HepG2 (cell line): Measurements from ENCODE around the gene GSTK1. TPM values are rescaled to one million over a fixed set of nuclear protein-coding genes. Genes with fewer than 3 reads are reported as not detected.

Experiments used
- ATAC-seq: fragments of 200-7000 bp; cut with Tn5 transposase; 3 replicates; pipeline ENCODE4 v1.9.1; 2020; ENCODE audit warnings: mild to moderate bottlenecking, moderate library complexity
- BruUV-seq: library from RNA; stranded (reverse); fragments of 400-500 nt; replicated peaks from 2 replicates; lab custom pipeline; 2021; lab: Mats Ljungman, UMichigan
- CTCF ChIA-PET: fragments of 300-600 bp; formaldehyde crosslinking; extraction: SDS; loops from one replicate; lab custom pipeline; 2021; ENCODE audit warnings: low total read pairs, inconsistent platforms, low intra/inter-chr PET ratio; lab: Yijun Ruan, JAX
- POLR2A ChIA-PET: fragments of 350-600 bp; sonication (Branson Sonifier 250); formaldehyde crosslinking; loops from one replicate; lab custom pipeline; 2020; ENCODE audit warnings: antibody characterized with exemption, inconsistent platforms; lab: Yijun Ruan, JAX
- DNase-seq: peaks from one replicate; pipeline ENCODE4 v3.0.0-alpha.2; 2015; ENCODE audit warnings: low spot score
- FAIRE-seq: peaks from 3 replicates; lab custom pipeline; 2011; peaks lifted over from hg19 to GRCh38; lab: Jason Lieb, UNC
- H2AFZ ChIP-seq: one replicate; pipeline ENCODE4 v1.6.1; 2011; ENCODE audit warnings: low read length, inconsistent platforms
- H3K27ac ChIP-seq: fragments of 300-600 bp; 3 replicates; pipeline ENCODE4 v1.8.0; 2011; ENCODE audit warnings: mixed run types, mild to moderate bottlenecking, mixed read lengths, low read length, inconsistent platforms; ENCODE audit not compliant: insufficient read depth; ENCODE audit errors: extremely low read length
- H3K27me3 ChIP-seq, 2 experiments: fragments of 200-600 bp in 1 of 2; 2 replicates in 1 of 2; 3 replicates in 1 of 2; pipeline versions ENCODE4 v1.6.0 to v1.8.0; 2011; ENCODE audit warnings: low read length in 2 of 2, mild to moderate bottlenecking in 2 of 2, moderate library complexity in 2 of 2, inconsistent platforms in 1 of 2; ENCODE audit not compliant: insufficient read depth in 2 of 2, control insufficient read depth in 1 of 2
- H3K36me3 ChIP-seq, 2 experiments: fragments of 200-600 bp in 1 of 2; replicated peaks in 1 of 2; 2 replicates in 1 of 2; 3 replicates in 1 of 2; pipeline versions ENCODE4 v1.5.1 to v1.8.0; 2011; ENCODE audit warnings: low read length in 2 of 2, inconsistent platforms in 1 of 2; ENCODE audit not compliant: insufficient read depth in 2 of 2, control insufficient read depth in 1 of 2
- H3K4me1 ChIP-seq: 2 replicates; pipeline ENCODE4 v1.5.1; 2012; ENCODE audit warnings: low read length, inconsistent platforms; ENCODE audit not compliant: insufficient read depth
- H3K4me2 ChIP-seq: 2 replicates; pipeline ENCODE4 v1.6.0; 2011; ENCODE audit warnings: low read depth, low read length, inconsistent platforms
- H3K4me3 ChIP-seq, 3 experiments: fragments of 200-600 bp in 1 of 3; sonication (generic), shearing (Covaris generic) in 1 of 3; replicated peaks in 1 of 3; 2 replicates each; pipeline ENCODE4 v1.5.1; 2011 to 2016; ENCODE audit warnings: low read length in 3 of 3, inconsistent platforms in 2 of 3, low read depth in 2 of 3, mild to moderate bottlenecking in 2 of 3, control low read depth in 1 of 3, mixed read lengths in 1 of 3; ENCODE audit not compliant: insufficient read depth in 1 of 3
- H3K79me2 ChIP-seq: one replicate; pipeline ENCODE4 v1.6.1; 2011; ENCODE audit warnings: low read length, inconsistent platforms; ENCODE audit not compliant: insufficient read depth
- H3K9ac ChIP-seq: 2 replicates; pipeline ENCODE4 v1.6.0; 2011; ENCODE audit warnings: mild to moderate bottlenecking, low read depth, low read length, inconsistent platforms; ENCODE audit not compliant: insufficient read depth
- H3K9me3 ChIP-seq: 2 replicates; pipeline ENCODE4 v1.5.1; 2012; ENCODE audit warnings: mild to moderate bottlenecking, low read length
- H4K20me1 ChIP-seq: 2 replicates; pipeline ENCODE4 v1.6.0; 2011; ENCODE audit warnings: inconsistent platforms, mild to moderate bottlenecking, low read length, moderate library complexity; ENCODE audit not compliant: insufficient read depth
- BHLHE40 ChIP-seq: IDR thresholded peaks from 2 replicates; pipeline ENCODE4 v1.6.1; 2011; ENCODE audit warnings: low read length, improper control_type of control experiment
- BRD4 ChIP-seq: sonication (generic); formaldehyde crosslinking; IDR thresholded peaks from 2 replicates; pipeline ENCODE4 v1.4.0; 2020; ENCODE audit warnings: missing genetic modification reagents
- HOXA5 ChIP-seq: sonication (generic); formaldehyde crosslinking; IDR thresholded peaks from 2 replicates; pipeline ENCODE4 v1.4.0; 2020; ENCODE audit warnings: missing genetic modification reagents
- POLR2A ChIP-seq, 2 experiments: IDR thresholded peaks; 2 replicates each; pipeline ENCODE4 v1.6.1; 2011; ENCODE audit warnings: low read depth in 2 of 2, low read length in 2 of 2, mild to moderate bottlenecking in 1 of 2, moderate library complexity in 1 of 2; ENCODE audit not compliant: insufficient read depth in 1 of 2
- RAD21 ChIP-seq: fragments of 450-650 bp; formaldehyde crosslinking; IDR thresholded peaks from 2 replicates; pipeline ENCODE4 v1.5.0; 2020; ENCODE audit warnings: mild to moderate bottlenecking
- RELA ChIP-seq: sonication (generic); formaldehyde crosslinking; IDR thresholded peaks from 2 replicates; pipeline ENCODE4 v1.4.0; 2020; ENCODE audit warnings: missing genetic modification reagents
- RERE ChIP-seq: IDR thresholded peaks from 2 replicates; pipeline ENCODE4 v1.6.1; 2016; ENCODE audit warnings: low read depth, missing genetic modification reagents, missing compliant biosample characterization
- RFXANK ChIP-seq: IDR thresholded peaks from 2 replicates; pipeline ENCODE4 v1.6.1; 2016
- ZNF18 ChIP-seq: sonication (generic); formaldehyde crosslinking; IDR thresholded peaks from 2 replicates; pipeline ENCODE4 v1.8.0; 2022; ENCODE audit warnings: mild to moderate bottlenecking, missing genetic modification reagents; ENCODE audit not compliant: insufficient replicate concordance
- ZNF276 ChIP-seq: sonication (generic); formaldehyde crosslinking; IDR thresholded peaks from 2 replicates; pipeline ENCODE4 v1.4.0; 2020; ENCODE audit warnings: mild to moderate bottlenecking, low read depth, missing genetic modification reagents
- ZNF562 ChIP-seq: sonication (generic); formaldehyde crosslinking; IDR thresholded peaks from 2 replicates; pipeline ENCODE4 v1.8.0; 2022; ENCODE audit warnings: missing genetic modification reagents, borderline replicate concordance
- ZNF569 ChIP-seq: sonication (generic); formaldehyde crosslinking; IDR thresholded peaks from 2 replicates; pipeline ENCODE4 v1.5.0; 2020; ENCODE audit warnings: mild to moderate bottlenecking, missing genetic modification reagents, moderate library complexity, borderline replicate concordance
- ZNF615 ChIP-seq: sonication (generic); formaldehyde crosslinking; IDR thresholded peaks from 2 replicates; pipeline ENCODE4 v1.5.0; 2020; ENCODE audit warnings: mild to moderate bottlenecking, missing genetic modification reagents, borderline replicate concordance
- ZZZ3 ChIP-seq: sonication (generic); formaldehyde crosslinking; IDR thresholded peaks from 2 replicates; pipeline ENCODE4 v1.4.0; 2020; ENCODE audit warnings: missing genetic modification reagents, mild to moderate bottlenecking, borderline replicate concordance
- WGBS: methylation state at CpG from one replicate; pipeline ENCODE4 v1.1.6; 2017; ENCODE audit warnings: low lambda C conversion rate; 5-methylcytosine and 5-hydroxymethylcytosine counted together
- in situ Hi-C: cut with HindIII; loops from 2 replicates; pipeline ENCODE4 v1.10.0; 2017; ENCODE audit warnings: low pct_unique_long_range_greater_than_20kb; ENCODE audit not compliant: extremely low pct_ligation_motif_present
- intact Hi-C: fragments of 100-400 bp; cut with micrococcal nuclease; formaldehyde crosslinking; loops from one replicate; pipeline ENCODE4 v1.10.0; 2022; ENCODE audit not compliant: unreplicated experiment
- polyA plus RNA-seq, 8 experiments: library from polyadenylated mRNA; depleted of rRNA in 3 of 8; stranded (reverse) in 7 of 8; unstranded in 1 of 8; fragments of >200 nt; fragmentation: Illumina TruSeq in 4 of 8; extraction: Trizol in 4 of 8; gene quantifications; 2 replicates each; pipeline versions ENCODE4 v1.2.1 to v1.2.3, GENCODE V29; 2011 to 2016; ENCODE audit warnings: low read depth in 4 of 8, missing spikeins in 1 of 8, mixed read lengths in 1 of 8; ENCODE audit not compliant: insufficient read depth in 1 of 8
- total RNA-seq, 5 experiments: library from RNA; depleted of rRNA; stranded (reverse); fragments of >200 nt; fragmentation: Illumina TruSeq; extraction: Trizol; gene quantifications; 2 replicates each; pipeline ENCODE4 v1.2.3, GENCODE V29; 2016; ENCODE audit warnings: low read depth in 1 of 5

The GSTK1 gene
- total and polyA plus RNA-seq, 2 of the 13 experiments (the other 11 are each of a cell fraction or from before 2014, with no cell fraction given) = 64.6 to 92.1 TPM

GRCh38 chr7:143223784-143224183 lies 39.5 kb upstream of the GSTK1 start:
- intact Hi-C loops = no loop called here
- FAIRE-seq (no peak), DNase-seq (no peak), ATAC-seq (no peak)
- H3K9me3 ChIP-seq = no peaks in the 10 kb centered on the region
- no TSS peak for BruUV-seq
- WGBS = 31% methylated on average over 4 of the region's 4 CpGs
- no peaks in the 10 kb centered on the region for H4K20me1 ChIP-seq
- no peaks in the 10 kb centered on the region for H3K79me2 ChIP-seq
- H3K27ac ChIP-seq = no peak overlapping the region
- TF ChIP-seq ZNF569 (no peak), ZZZ3 (no peak), RFXANK (no peak), RAD21 (CRISPR knock-in tag) (no peak), ZNF562 (CRISPR knock-in tag) (no peak), ZNF18 (no peak), RELA (CRISPR knock-in tag) (no peak), HOXA5 (no peak), ZNF615 (CRISPR knock-in tag) (no peak), ZNF276 (CRISPR knock-in tag) (no peak), BRD4 (CRISPR knock-in tag) (no peak), POLR2A (IDR thresholded peaks at IDR 0.05; ENCODE audit: insufficient read depth in 1 of 2, low read depth in 2 of 2, low read length in 2 of 2) (no peak), BHLHE40 (no peak), RERE (CRISPR knock-in tag) (no peak)
- POLR2A ChIA-PET = no interaction called here
- 0 out of 5 replicates have a peak, but pooled peaks cover 0 to 6% of the 10 kb centered on the region in 2 experiments for H3K27me3 ChIP-seq
- CTCF ChIA-PET = no interaction called here
- in situ Hi-C loops = no loop called here
- H2AFZ ChIP-seq = no peak overlapping the region
- no peak overlapping the region for H3K9ac ChIP-seq
- H3K4me2 ChIP-seq = no peak overlapping the region
- no peaks in the 10 kb centered on the region for H3K4me1 ChIP-seq
- no peaks in the 10 kb centered on the region for H3K36me3 ChIP-seq
- no peak overlapping the region for H3K4me3 ChIP-seq
